NCI-H146 treated with DMSO at 0.1 percent for 48 hours (cell line): Measurements from ENCODE around the gene SIRT7.
"Not testable (repeated sequence)": the region's sequence is repeated elsewhere in the genome, so short reads cannot be mapped to it uniquely, and the experiment has no call there.

Source experiments
- DNase-seq: peaks from one replicate; lab custom pipeline; 2025; ENCODE audit not compliant: unreplicated experiment; lab: John Stamatoyannopoulos, UW

Gene SIRT7

DNA sequence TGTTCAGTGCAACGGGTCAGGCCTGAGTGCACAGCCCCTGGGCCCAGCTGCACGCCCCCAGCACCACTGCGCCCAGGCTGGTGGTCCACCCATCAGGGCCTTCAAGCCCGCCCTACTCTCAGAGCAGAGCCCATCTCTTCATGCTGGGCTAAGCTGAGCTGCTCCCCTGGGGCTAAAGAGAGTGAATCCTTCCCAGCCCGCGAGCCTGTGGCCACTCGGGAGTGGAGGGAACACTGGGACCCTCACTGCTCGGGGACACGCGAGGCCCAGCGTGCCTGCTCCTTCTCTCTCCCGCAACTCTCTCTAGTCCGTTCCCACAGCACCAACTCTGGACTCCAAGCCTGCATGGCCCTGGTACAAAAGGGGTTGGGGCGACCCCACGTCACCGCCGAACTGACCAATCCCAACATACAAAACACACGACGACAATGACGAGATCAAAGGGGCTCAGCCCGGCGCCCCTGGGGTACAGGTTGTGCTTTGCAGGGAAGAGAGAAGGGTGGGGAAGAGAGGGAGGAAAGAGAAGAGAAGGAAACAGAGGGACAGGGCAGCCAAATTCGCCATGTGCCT lies 4.1 kb upstream of the SIRT7 start:
- no peak for DNase-seq

GRCh38 chr17:81921537-81921862 lies 3.5 kb upstream of the SIRT7 start:
- DNase-seq, result no peak

- no peak for DNase-seq
Measured at GRCh38 chr17:81920612-81921536, 2.9 kb upstream of the SIRT7 start.

DNA sequence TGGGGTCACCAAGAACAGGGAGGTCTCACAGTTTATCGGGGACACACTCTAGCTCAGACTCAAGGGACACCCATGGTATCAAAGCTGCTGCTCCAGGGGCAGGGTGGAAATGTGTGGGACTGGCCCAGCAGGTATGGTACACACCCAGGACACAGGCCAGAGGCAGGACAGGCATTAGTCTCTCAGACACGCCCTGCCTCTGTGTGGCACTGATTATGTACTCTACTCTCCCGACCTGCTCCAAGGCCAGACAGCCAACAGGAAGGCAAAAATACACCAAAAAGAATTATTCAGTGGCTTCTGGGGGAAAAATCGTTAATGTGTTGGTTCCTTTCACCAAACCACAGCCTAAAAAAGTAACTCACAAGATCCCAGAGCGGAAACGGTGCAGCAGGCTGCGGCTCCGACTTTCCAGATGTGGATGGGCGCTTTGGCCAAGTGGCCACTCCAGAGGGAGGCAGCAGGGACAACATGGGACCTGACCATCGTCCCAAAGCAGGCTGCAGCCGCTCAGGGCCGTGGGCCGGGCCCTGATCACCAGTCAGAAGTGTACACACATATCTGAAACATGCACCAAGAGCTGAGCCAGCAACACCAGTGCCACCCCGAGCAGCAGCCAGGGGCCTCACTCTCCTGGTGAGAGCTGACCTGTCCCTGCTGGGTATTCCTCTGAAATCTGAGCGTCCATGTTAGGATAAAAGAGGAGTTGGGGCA lies 1.0 kb upstream of the SIRT7 start:
- DNase-seq, result no peak

- not testable (repeated sequence) for DNase-seq
Measured at GRCh38 chr17:81918333-81918669, 325 bp upstream of the SIRT7 start.

GRCh38 chr17:81916234-81917001 lies 1.6 kb downstream of the SIRT7 start:
- no peak for DNase-seq

DNA sequence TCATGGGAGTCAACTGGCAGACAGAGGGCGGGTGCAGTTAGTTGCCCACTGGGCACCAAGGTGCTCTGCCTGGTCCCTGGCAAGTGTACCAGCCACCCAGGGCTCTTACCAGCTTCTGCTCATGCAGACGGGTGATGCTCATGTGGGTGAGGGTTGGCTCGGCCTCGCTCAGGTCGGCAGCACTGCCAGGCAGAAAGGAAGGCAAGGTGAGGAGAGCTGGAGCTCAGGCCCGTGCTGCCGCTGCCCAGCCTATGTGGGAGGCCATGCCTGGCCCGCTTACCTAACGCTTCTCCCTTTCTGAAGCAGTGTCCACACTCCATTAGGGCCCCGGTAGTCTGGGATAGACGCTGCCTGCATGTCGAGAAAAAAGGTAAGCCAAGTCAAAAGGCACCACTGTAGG lies 2.6 kb downstream of the SIRT7 start:
- no peak for DNase-seq

DNA sequence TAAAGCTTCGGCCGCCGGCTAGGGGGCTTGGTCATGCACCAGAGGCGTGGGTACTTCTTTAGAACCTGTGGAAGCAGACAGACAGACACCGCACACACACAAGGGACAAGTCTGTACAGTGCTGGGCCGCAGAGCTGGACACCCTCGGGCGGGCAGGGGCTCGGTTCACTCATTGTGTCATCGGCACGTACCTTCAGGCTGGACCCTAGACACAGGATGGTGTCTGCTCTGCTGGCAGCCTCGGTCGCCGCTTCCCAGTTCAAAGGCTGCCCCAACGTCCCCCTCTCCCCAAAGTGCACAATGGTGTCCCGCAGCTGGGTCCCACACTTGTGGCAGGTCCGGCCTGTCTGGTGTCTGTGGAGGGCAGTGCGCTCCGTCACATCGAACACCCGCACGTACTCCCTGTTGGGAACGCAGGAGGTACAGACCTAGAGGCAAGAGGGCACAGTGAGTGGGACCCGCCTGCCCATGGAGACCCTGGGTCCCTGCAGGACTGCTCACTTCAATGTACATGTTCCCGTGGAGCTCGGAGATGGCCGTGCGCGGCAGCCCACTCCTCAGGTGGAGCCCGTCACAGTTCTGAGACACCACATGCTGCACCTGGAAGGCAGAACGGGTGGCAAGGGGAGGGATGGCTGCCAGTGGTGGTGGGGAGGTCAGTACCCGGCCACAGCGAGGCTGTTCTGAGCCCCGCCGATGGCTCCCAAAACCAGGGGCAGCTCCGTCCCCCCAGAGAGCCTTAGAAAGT lies 3.7 kb downstream of the SIRT7 start:
- no peak for DNase-seq

DNA sequence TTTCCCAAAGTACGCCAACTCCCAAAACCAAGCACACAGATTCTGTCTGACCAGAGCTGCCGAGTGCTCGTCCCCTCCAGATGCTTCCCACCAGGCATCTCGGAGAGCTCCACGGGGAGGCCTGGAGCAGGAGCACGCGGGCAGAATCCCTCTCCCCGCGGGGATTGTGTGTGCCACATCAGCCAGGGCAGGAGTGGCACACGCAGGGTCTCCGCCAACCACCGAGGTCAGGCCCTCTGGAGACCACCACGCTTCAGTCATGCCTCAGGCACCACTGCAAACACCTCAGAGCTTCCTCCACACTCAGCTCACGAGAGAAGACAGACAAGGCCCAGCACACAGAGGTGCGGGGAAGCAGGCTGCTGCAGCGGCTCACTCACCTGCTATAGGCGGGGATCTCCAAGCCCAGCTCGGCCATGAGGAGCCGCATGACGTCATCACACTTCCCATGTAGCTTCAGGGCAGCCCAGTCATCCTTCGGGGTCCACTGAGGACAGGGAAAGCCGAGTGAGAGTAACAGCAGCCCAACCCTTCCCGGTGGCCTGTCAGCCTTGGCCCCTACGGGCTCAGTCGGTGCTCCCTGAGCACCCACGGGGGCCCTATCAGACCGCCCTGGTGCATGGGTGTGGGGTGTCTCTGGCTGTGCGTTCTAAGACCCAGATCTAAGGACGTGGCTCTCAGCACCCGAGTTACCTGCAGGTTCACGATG lies 4.4 kb downstream of the SIRT7 start:
- DNase-seq, result no peak

- no peak for DNase-seq
Measured at GRCh38 chr17:81912441-81913309, 5.3 kb downstream of the SIRT7 start.

GRCh38 chr17:81911969-81912368 lies 6.0 kb downstream of the SIRT7 start:
- DNase-seq, result no peak

GRCh38 chr17:81911277-81911961 lies 6.6 kb downstream of the SIRT7 start, which contains the start of gene PCYT2:
Gene PCYT2 (minus strand): TSS chr17:81911399. CDS start chr17:81911355, 44 bp downstream.
- peak; percentile 59 for DNase-seq

GRCh38 chr17:81910840-81911276 lies 7.1 kb downstream of the SIRT7 start:
- no peak for DNase-seq

GRCh38 chr17:81909966-81910839 lies 7.8 kb downstream of the SIRT7 start:
- DNase-seq, result peak; percentile 39

DNA sequence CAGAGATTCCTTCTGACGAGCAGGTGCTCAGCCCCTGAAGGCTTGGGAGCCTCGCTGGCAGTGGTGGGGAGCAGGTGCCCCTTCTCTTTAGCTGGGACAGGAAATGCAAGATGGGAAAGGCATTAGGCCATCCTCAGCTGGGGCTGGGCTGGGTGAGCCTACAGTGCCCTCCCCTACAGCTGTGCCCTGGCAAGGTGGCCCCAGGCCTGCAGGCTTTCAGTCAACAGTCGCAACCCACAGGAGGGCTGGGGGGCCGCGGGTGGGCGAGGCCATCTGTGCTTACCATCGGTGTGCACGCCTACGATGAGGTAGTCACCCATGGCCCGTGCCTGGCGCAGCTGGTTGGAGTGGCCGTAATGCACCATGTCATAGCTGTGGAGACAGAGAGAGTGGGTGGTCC lies 8.7 kb downstream of the SIRT7 start:
- DNase-seq, result no peak

DNA sequence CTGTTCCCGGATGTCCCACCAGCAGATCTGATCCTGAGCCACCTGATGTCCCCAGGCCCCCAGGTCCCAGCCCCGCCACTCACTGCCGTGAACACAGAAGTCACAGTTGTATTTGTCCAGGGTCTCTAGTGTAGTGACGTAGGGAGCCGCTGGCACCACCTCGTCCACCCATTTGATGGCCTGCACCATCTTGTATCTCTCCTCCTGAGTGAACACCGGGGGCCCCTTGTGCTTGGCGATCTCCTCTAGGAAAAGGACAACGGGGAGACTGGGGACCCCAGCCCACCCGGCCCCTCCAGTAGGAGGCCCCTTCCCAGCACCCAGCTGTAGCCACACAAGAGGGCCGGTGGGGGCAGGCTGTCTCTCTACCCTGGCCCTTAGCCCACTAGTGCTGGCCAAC lies 9.2 kb downstream of the SIRT7 start:
- no peak for DNase-seq
